GM18861 (cell line): Measurements from ENCODE around the gene SLC50A1.
"Not testable (repeated sequence)": the region's sequence is repeated elsewhere in the genome, so short reads cannot be mapped to it uniquely, and the experiment has no call there.

Experiments used
- ATAC-seq: cut with Tn5 transposase; IDR thresholded peaks from one replicate; pipeline ENCODE4 v1.9.1; 2021; ENCODE audit not compliant: unreplicated experiment

The SLC50A1 gene

DNA sequence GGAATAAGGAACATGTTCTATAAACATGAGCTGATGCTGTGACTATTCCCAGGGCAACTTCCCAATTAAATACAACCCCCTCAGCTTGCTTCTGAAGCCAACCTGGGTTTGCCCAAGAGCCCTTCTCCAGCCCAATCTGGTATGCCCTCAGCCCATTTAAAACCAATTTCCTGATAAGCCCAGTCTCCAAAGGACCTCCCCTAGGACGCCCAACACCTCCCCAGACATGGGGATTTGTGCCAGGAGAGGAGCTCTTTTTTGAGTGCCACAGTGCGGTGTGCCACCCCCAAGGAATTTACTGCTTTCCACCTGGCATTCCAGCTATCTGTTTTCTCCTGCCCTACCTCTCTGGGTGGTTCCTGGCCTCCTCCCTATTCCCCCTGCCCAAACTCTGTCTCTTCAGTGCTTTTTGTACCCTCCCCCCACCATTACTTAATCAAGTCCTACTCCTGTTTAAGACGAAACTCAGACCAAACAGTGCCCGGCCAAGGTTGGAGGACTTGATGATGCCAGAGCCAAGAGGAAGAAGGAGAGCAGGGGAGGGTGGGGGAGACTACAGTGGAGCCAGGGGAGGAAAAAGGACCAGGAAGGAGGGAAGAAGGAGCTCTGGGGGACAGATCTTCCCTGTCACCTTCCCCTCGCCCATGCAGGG lies 19.4 kb upstream of the SLC50A1 start:
- ATAC-seq, result no peak

DNA sequence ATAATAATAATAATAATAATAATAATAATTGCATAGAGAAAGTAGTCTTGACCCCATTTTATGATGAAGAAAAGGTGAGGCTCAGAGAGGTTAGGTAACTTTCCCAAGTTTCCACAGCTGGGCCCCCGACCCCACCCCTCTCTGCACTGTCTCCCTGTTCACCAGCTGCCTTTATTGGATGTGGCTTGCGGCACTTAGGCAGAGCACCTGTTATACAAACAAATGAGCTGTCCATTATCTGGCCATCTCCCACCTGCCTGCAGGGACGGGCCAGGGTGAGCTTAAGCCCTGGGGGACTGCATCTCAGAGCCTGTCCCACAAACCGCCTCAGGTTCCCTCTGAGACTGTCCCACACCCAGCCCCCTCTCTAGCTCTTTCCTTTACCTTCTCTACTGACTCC lies 18.0 kb upstream of the SLC50A1 start:
- ATAC-seq, result no peak

DNA sequence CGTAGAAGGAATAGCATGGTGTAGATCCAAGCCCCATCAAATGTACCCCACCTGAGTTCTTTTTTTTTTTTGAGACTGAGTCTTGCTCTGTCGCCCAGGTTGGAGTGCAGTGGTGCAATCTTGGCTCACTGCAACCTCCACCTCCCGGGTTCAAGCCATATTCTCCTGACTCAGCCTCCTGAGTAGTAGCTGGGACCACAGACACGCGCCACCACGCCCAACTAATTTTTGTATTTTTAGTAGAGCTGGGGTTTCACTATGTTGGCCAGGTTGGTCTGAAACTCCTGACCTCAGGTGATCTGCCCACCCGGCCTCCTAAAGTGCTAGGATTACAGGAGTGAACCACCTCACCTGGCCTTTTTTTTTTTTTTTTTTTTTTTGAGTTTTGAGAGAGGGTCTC lies 17.6 kb upstream of the SLC50A1 start:
- ATAC-seq, result not testable (repeated sequence)

DNA sequence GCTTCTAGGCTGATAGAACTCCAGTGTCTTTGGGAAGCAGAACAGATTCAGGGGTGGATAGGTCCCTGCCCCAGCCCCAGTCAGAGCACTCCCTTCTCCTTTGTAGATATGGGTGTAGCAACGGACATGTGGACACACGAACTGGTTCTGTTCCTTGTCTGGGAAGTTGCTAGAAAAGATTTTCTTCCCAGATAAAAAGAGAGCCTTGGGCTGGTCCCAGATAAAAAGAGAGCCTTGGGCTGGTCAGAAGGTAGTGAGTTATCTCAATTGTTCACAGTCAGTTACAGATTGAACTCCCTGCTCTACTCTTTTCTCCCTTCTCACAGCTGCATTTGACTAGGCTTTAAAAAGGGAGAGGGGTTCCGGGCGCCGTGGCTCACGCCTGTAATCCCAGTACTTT lies 15.4 kb upstream of the SLC50A1 start:
- ATAC-seq, result no peak

DNA sequence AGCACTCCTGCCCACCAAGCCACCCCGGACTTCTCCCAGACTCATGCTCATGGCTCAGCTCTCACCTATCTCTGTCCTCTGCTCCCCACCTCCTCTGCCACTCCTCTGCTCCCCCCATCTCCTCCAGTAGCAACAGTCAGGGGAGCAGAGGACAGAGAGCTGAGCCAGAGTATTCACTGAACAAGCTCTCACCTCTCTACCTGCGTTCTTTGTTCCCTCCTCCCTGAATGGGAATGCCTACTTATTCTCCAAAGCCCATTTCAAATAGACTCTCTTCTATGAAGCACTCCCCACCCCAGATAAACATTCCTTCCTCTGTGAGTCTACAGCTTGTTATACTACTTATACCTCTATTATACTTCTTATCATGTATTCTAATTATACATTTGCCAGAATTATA lies 14.4 kb upstream of the SLC50A1 start:
- no peak for ATAC-seq

DNA sequence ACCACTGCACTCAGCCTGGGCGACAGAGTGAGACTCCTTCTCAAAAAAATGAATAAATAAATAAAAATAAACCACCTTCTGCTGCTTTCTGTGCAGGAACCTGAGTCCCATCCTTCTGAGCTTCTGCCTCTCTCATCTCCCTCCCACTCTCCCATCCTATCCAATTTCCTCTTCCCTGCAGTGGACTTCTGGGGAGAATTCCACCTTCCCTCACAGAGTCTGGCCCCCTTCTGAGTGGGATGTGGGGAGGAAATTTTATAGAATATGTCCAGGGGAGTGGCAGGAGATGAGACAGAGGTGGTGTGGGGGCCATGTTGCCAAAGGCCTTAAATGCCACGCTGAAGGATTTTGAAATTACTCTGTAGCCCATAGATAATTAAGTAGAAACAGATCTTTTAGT lies 13.3 kb upstream of the SLC50A1 start:
- ATAC-seq, result no peak

DNA sequence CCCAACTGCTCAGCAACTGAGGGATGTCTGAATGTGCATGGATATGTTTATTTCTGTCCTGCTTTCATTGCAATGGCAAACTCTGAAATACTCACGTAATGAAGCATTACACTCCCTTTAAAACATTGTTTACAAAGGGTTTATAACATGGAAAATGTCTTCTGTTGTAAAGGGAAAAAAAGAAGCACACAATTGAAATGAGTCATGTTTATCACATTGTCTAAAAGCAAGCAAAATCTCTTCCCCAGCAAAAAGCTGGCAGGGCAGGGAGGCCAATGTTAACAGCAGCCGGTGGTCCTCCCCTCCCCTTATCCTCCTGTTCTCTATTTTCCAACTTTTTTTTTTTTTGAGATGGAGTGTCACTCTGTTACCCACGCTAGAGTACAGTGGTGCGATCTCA lies 11.9 kb upstream of the SLC50A1 start:
- no peak for ATAC-seq

DNA sequence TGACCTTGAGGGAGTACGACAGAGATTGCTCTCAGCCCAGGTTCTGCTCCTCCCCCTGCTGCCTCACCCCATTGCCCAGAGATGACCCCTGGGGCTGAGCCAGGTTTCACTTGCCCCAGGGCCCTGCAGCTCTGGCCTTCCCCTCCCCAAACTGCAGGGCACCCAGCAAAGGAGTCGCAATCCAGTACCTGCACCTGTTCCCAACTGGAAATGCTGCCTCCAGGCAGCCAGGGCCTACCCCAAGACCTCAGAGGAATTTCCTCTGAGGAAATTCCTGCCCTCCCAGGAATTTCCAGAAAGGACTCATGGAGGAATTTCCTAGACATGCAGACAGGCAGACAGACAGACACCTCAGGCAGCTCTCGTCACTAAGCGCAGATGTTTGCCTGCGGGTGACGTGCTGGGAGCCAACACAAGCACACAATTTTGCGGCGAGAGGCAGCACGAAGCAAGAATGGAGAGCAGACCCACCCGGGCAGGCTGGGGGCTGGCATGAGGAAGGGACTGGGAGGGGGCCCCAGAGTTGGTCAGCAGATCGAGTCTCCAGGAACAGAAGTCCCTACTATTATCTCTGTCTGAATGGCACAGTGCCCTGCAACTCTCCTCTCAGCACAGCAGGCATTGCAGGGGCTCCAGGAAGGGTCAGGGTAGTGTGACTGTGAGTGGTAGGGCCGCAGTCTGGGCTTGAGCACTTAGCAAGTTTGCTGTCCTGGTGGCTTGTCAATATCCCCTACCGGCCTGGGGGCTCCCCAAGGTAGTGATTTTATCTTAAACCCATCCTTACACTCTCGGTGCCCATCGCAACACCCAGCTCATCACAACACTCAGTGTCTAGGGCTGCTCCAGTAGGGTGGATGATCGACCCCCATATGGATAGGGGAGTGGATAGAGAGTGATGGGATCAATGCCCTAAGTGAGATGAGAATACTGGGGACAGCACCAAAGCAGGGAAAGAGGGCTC lies 10.9 kb upstream of the SLC50A1 start:
- no peak for ATAC-seq

DNA sequence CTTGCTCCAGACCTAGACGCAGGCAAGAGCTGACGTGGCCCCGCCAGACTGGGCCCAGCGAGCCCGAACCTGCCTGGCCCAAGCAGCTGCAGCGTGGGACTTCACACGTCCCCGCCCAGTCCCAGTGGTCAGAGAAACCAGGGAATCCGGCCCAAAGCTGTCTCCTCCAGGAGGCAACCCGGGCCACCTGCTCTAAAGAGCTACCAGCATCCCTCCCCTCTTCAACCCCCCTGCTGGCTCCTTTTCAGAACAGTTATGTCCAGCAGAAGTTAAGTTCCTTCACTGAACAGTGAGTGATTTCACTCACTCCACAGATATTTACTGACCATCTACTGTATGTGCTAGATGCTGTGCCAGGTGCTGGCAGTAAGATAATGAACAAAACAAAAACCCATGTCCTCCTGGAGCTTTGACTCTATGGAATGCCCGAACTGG lies 10.1 kb upstream of the SLC50A1 start:
- ATAC-seq, result no peak

DNA sequence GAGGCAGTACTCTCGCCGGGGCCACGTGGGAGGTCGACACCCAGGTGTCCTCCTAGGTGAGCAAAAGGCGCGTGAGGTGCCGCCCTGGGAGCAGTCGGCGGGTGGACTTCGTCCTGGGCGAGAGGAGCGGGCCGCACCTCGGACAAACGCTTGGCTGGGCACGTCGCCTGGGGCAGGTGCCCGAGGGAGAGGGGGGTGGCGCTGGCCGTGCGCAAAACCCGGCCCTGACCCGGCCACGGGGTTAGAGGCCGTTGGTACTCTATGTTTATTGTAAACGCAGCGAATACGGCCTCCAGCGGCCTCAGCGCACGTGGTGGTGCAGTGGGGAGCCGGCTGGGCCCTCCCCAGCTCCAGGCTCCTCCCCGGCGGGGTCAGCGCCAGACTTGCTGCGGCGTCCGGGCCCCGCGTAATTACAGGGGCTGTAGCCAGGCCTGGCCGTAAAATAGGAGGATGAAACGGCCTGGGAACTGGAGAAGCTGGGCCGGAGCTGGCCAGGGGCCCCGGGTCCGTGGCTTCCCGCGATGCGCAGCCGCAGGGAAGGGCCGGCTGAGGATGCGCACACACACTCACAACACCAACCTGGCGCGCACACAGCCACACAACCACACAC lies 9.6 kb upstream of the SLC50A1 start:
- no peak for ATAC-seq

DNA sequence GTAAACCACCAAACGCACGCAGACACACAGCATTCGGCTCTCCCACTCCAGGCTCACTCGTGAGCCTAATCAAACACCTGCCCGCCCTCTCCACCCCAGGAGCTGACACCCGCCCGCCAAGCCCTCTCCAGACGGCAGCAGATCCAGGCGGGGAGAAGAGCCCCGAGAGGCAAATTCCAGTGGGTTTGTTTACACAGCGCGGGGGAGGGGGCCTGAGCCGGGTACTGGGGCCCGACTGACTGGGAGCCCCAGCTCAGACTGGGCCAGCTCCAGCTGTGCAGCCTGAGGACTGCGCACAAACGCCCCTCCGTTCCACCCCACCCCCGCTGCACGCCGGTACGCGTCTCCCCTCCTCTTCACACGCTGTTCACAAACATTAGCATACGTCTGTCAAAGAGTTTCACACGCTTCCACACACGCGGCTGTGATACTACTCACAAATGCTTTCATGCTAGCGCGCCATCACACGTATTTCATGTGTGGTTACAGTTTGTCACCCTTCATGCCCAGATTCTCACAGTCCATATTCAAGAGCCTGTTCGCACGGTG lies 9.0 kb upstream of the SLC50A1 start:
- no peak for ATAC-seq

DNA sequence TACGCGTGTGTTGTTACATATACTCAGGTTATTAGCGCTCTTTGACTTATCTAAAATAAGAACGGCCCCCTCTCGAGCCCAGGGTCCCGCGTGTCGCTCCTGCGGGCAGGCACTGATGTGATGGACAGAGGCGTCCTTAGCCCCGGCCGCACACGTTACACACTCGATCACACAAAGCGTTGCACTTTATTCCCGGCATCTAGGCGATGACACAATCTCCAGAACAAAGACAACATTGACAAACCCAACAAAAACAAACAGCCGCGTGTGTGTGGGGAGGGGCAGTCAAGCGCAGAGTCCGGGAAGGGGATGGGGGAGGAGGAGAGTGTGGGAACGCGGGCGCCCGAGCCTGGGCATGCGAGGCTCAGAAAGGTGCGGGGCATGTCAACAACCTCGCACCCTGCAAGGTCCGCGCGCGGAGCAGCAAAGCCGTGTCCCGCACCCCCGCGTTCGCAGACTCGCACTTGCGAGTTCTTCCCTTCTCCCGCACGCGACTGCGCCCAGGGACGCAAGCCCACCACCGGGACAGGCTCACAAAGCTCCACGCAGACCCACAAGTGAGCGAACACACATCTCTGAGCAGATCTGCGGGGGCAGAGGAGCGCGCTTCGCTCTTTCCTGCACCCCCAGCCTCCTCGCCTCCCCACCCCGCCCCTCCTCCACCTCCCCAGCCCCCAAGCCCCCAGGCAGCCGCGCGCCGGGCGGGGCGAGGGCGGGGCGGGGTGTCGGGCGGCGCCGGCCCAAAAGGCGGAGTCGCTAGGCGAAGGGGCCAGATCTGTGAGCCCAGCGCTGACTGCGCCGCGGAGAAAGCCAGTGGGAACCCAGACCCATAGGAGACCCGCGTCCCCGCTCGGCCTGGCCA lies 8.3 kb upstream of the SLC50A1 start, which contains the start of gene EFNA1:
TSS of gene EFNA1 (plus strand) at position 772 of the 862 bp plus-strand sequence. CDS start 102 bp downstream, outside the sequence.
- no peak for ATAC-seq

DNA sequence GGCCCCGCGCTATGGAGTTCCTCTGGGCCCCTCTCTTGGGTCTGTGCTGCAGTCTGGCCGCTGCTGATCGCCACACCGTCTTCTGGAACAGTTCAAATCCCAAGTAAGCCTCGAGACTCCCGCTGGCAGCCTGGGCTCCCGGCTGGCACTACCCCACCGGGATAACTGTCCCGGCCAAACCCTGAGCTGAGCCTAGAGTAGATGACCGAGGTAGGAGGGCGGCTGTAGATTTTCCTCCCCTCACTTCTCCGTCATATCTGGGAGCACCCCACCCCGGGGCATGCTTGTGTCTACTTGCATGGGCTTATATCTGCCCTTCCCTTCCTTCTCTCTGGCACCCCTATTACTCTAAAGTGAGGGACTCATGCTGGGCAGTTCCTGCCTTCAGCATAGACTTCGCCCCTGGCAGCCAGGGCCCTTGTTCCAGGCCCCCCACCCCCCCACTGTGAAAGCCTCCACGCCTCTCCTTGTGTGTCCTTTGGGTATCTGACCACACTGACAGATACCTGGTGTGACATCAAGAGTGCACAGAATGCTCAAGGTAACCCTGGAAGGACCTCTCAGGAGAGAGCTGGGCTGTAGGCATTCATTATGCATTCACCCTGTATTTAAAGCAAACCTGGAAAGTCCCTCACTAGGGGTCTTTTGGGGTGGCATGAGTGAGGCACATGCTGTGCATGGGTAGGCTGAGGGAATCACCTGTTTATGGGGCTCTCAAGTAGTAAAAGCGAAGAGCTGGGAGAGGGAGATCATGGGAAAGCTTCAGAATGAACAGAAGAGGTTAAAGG lies 7.5 kb upstream of the SLC50A1 start:
- ATAC-seq, result no peak

DNA sequence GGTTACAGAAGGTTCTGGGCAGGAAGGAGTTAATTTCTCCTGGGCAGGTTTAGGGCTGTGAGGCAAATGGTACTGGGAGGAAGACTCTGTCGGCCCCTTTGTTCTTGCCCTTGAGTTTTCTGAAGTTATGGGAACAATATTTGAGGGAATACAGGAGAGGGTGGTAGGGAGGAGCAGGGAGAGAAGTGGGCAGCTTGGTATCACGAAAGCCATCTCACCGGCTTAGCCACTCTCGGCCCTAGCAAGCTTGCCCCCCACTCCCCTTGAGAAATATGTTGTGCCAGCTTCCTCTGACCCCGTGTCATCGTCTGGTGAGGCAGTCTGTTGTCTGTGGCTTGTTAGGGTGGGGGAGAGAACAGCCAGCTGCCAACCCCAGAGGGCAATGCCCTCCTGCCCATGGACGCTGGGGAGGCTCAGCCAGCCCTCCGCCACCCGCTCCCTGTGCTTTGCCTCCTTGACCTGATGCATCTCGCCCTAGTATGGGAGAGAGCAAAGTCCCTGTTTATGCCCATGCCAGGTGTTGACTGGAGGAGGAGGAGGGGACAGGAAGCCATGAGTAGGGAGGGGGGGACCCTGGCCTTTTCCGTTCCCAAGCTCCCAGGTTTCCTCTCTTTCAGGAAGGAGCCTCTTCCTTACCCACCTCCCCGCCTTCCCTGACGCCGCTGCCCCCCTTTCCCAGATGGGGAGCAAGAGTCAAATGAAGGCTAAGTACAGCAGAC lies 6.7 kb upstream of the SLC50A1 start:
- ATAC-seq, result no peak

DNA sequence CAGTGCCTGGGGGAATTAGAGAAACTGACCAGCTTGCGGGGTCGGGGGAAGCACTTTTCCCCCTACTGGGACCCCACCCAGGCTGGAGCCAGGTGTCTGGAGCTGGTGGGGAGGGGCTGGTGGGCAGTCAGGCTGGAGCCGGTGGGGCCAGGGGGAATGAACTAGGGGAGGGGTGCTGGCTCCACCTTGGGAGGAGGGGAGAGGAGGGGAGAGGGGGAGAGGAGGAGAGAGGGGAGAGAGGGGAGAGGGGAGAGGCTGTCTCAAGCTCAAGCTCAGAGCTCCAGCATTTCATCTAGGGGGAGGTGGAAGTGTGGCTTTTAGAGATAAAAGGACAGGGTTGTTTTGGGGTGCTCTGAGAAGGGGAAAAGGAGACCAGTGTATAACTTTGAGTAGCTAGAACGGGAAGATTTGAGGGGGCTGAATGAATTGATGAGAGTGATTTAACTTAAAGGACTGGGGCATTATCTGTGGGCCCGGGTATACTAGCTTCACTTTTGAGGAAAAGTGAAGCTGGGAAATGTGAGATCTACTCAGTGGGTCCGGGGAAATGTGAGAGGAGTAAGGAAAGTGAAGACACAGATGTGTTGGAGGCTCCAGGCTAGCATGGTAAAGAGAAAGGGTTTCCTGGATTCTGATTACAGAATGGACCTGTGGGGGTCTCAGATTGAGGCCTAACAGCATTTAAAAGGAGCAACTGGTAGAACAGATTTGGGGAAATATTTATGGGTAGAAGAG lies 5.2 kb upstream of the SLC50A1 start:
- ATAC-seq, result no peak

DNA sequence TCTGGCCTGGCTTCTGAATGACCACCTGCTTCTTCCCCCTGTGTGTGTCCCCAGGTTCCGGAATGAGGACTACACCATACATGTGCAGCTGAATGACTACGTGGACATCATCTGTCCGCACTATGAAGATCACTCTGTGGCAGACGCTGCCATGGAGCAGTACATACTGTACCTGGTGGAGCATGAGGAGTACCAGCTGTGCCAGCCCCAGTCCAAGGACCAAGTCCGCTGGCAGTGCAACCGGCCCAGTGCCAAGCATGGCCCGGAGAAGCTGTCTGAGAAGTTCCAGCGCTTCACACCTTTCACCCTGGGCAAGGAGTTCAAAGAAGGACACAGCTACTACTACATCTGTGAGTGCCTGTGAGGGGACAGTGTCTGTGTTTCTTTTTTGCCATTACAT lies 4.4 kb upstream of the SLC50A1 start:
- no peak for ATAC-seq

DNA sequence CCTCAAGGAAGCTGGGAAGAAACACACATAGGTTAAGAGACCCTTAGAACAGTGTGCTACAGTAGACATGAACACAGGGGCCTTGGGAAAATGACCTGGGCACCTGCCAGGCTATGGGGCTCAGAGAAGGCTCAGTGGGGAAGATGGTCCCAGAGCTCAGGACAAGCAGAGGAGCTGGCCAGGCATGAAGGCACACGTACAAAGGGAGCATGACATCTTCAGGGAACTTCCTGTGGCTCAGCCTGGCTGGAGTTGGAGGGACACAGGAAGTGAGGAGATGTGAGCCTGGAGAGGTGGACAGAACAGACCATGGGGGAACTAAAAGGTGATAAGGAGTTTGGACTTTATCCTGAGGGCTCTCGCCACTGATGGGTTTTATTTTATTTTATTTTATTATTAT lies 3.8 kb upstream of the SLC50A1 start:
- ATAC-seq, result no peak

DNA sequence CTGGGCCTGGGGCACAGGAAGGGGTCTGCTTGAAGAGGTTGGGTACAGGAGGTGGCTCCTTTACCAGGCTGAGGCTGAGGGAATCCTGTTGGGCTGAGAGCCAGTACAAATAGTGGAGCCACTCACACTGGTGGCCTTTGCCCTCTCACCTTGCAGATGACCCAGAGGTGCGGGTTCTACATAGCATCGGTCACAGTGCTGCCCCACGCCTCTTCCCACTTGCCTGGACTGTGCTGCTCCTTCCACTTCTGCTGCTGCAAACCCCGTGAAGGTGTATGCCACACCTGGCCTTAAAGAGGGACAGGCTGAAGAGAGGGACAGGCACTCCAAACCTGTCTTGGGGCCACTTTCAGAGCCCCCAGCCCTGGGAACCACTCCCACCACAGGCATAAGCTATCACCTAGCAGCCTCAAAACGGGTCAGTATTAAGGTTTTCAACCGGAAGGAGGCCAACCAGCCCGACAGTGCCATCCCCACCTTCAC lies 1.8 kb upstream of the SLC50A1 start:
- ATAC-seq, result no peak
